ENCODE measurements around the gene KNDC1. TPM values are rescaled to one million over a fixed set of nuclear protein-coding genes. Genes with fewer than 3 reads are reported as not detected.

Gene KNDC1
- total and polyA plus RNA-seq, 2 of the 4 experiments (the other 2 are of a cell fraction), result 0.18 to 1.1 TPM

- H2BK120ac ChIP-seq (ENCODE audit: low read depth, low read length), result no peak overlapping the region
- H3K27ac ChIP-seq (ENCODE audit: insufficient read depth, low read length), result no peak overlapping the region
- ChIA-PET POLR2A (ENCODE audit: unreplicated experiment) (no interaction called here), CTCF (no interaction called here)
- DNase-seq, result no peak
- H2AK5ac ChIP-seq (ENCODE audit: low read depth, low read length), result no peak overlapping the region
- no TSS peak for BruUV-seq (replicated peaks)
- no peak overlapping the region for H2BK15ac ChIP-seq (ENCODE audit: low read depth, low read length)
- no peak overlapping the region for H2AFZ ChIP-seq (replicated peaks; ENCODE audit: low read length, poor library complexity)
- H3K56ac ChIP-seq (ENCODE audit: extremely low read depth, insufficient read depth, low read length), result no peak overlapping the region
- no peak overlapping the region for H2BK5ac ChIP-seq (ENCODE audit: low read depth, low read length, poor library complexity, severe bottlenecking)
- no peak overlapping the region for H3K4me3 ChIP-seq (ENCODE audit: insufficient read depth, low read depth, low read length)
- dilution Hi-C loops (cut with HindIII; ENCODE audit: low sequenced_read_pairs, unreplicated experiment), result no loop called here
- in situ Hi-C loops (cut with MboI; ENCODE audit: low sequenced_read_pairs), result no loop called here
- no peaks in the 10 kb centered on the region for H3K9me1 ChIP-seq (ENCODE audit: insufficient read depth, low read length)
- H3K36me3 ChIP-seq (ENCODE audit: control insufficient read depth, insufficient read depth, low read length), result no peaks in the 10 kb centered on the region
- no peak overlapping the region for H3K14ac ChIP-seq (replicated peaks; ENCODE audit: low read depth, low read length)
- H3K9me3 ChIP-seq (ENCODE audit: control insufficient read depth, insufficient read depth, low read length), result peaks cover 4% of the 10 kb centered on the region; the same call in 1 of the 2 replicates
- WGBS, 2 experiments (ENCODE audit: extremely low coverage in 2 of 2, insufficient read length in 1 of 2), result no CpG with 5 or more reads among the region's 4 CpGs
- H4K5ac ChIP-seq (ENCODE audit: low read depth, low read length), result no peak overlapping the region
- no peak overlapping the region for H2AK9ac ChIP-seq (replicated peaks; ENCODE audit: low read depth, low read length, poor library complexity)
- H3K27me3 ChIP-seq (ENCODE audit: control insufficient read depth, insufficient read depth, low read length), result no peaks in the 10 kb centered on the region
- no peak overlapping the region for H3K4me2 ChIP-seq (ENCODE audit: low read depth, low read length)
- no peak overlapping the region for H4K8ac ChIP-seq (ENCODE audit: low read depth in 2 of 2, low read length in 2 of 2)
- H3K18ac ChIP-seq (ENCODE audit: low read depth, low read length), result no peak overlapping the region
- H4K91ac ChIP-seq (ENCODE audit: insufficient read depth, low read depth, low read length), result no peak overlapping the region
- intact Hi-C loops (cut with micrococcal nuclease), result no loop called here
- TF ChIP-seq NFE2L2 (IDR thresholded peaks at IDR 0.05; ENCODE audit: low read depth, low read length) (no peak), MAZ (IDR thresholded peaks at IDR 0.05; ENCODE audit: borderline replicate concordance, low read depth, low read length) (no peak), RAD21 (IDR thresholded peaks at IDR 0.05; ENCODE audit: low read length) (no peak), SMC3 (IDR thresholded peaks at IDR 0.05; ENCODE audit: low read depth, low read length) (no peak), FOS (IDR thresholded peaks at IDR 0.05; ENCODE audit: low read depth, low read length) (no peak), POLR2A (IDR thresholded peaks at IDR 0.05; ENCODE audit: low read depth, low read length) (no peak), CTCF (conservative IDR thresholded peaks at IDR 0.05; ENCODE audit: low read depth, low read length) (no peak), USF2 (IDR thresholded peaks at IDR 0.05; ENCODE audit: low read depth, low read length) (no peak)
- ATAC-seq (ENCODE audit: low read depth), result no peak
- no peak overlapping the region for H2BK20ac ChIP-seq (ENCODE audit: low read depth, low read length)
- H3K4ac ChIP-seq (ENCODE audit: low read depth, low read length), result no peak overlapping the region
- no peak overlapping the region for H3K23ac ChIP-seq (ENCODE audit: low read depth, low read length)
- H3K79me1 ChIP-seq (ENCODE audit: low read depth in 1 of 2, low read length in 2 of 2), result no peaks in the 10 kb centered on the region
- no peaks in the 10 kb centered on the region for H4K20me1 ChIP-seq (ENCODE audit: insufficient read depth, low read length)
- no peak overlapping the region for H3K9ac ChIP-seq (ENCODE audit: low read depth, low read length)
- no peaks in the 10 kb centered on the region for H3K4me1 ChIP-seq (ENCODE audit: control insufficient read depth, insufficient read depth, low read length)
These were observed 34.1 kb downstream of the KNDC1 start for GRCh38 chr10:133194151-133194550.
